SK-N-SH treated with all-trans-retinoic acid at 6 μM for 48 hours (cell line): ENCODE measurements around the gene PLXNA4.

ENCODE experiments used
- ATAC-seq: fragments of 200-7000 bp; cut with Tn5 transposase; 3 replicates; pipeline ENCODE4 v1.9.1; 2020; ENCODE audit warnings: mild to moderate bottlenecking, moderate library complexity
- BACH2 ChIP-seq: fragments of 250-450 bp; sonication (Bioruptor Pico); IDR thresholded peaks from 2 replicates; pipeline ENCODE4 v1.9.0; 2021; ENCODE audit warnings: mild to moderate bottlenecking, borderline replicate concordance
- CREB5 ChIP-seq: fragments of 250-450 bp; sonication (Bioruptor Pico); IDR thresholded peaks from 2 replicates; pipeline ENCODE4 v1.5.1; 2020; ENCODE audit warnings: low read depth, mild to moderate bottlenecking, moderate library complexity
- CSDC2 ChIP-seq: fragments of 250-450 bp; sonication (Bioruptor Pico); IDR thresholded peaks from 2 replicates; pipeline ENCODE4 v1.5.0; 2020; ENCODE audit warnings: mild to moderate bottlenecking, moderate library complexity
- CSRNP3 ChIP-seq: fragments of 250-450 bp; sonication (Bioruptor Pico); IDR thresholded peaks from 2 replicates; pipeline ENCODE4 v1.5.1; 2021; ENCODE audit warnings: mild to moderate bottlenecking, moderate library complexity
- ESRRG ChIP-seq: fragments of 250-450 bp; sonication (Bioruptor Pico); IDR thresholded peaks from 2 replicates; pipeline ENCODE4 v1.6.1; 2021; ENCODE audit warnings: mild to moderate bottlenecking
- GLIS3 ChIP-seq: fragments of 250-450 bp; sonication (Bioruptor Pico); IDR thresholded peaks from 2 replicates; pipeline ENCODE4 v1.5.0; 2020; ENCODE audit warnings: mild to moderate bottlenecking, moderate library complexity
- ISL1 ChIP-seq: fragments of 250-450 bp; sonication (Bioruptor Pico); IDR thresholded peaks from 2 replicates; pipeline ENCODE4 v2.1.2; 2022; ENCODE audit warnings: mild to moderate bottlenecking, moderate library complexity
- PATZ1 ChIP-seq: fragments of 250-450 bp; sonication (Bioruptor Pico); IDR thresholded peaks from 2 replicates; pipeline ENCODE4 v1.8.0; 2020; ENCODE audit warnings: mild to moderate bottlenecking, moderate library complexity, borderline replicate concordance
- PPARA ChIP-seq: fragments of 250-450 bp; sonication (Bioruptor Pico); IDR thresholded peaks from 2 replicates; pipeline ENCODE4 v1.5.0; 2020; ENCODE audit warnings: mild to moderate bottlenecking, borderline replicate concordance
- RARB ChIP-seq: fragments of 250-450 bp; sonication (Bioruptor Pico); IDR thresholded peaks from 2 replicates; pipeline ENCODE4 v1.8.0; 2021; ENCODE audit warnings: mild to moderate bottlenecking, moderate library complexity
- SNAI2 ChIP-seq: fragments of 250-450 bp; sonication (Bioruptor Pico); IDR thresholded peaks from 2 replicates; pipeline ENCODE4 v1.5.0; 2020; ENCODE audit warnings: mild to moderate bottlenecking, moderate library complexity
- TCF4 ChIP-seq: fragments of 250-450 bp; sonication (Bioruptor Pico); IDR thresholded peaks from 2 replicates; pipeline ENCODE4 v1.8.0; 2021; ENCODE audit warnings: mild to moderate bottlenecking, moderate library complexity, borderline replicate concordance
- TOX ChIP-seq: fragments of 250-450 bp; sonication (Bioruptor Pico); IDR thresholded peaks from 2 replicates; pipeline ENCODE4 v1.8.0; 2021; ENCODE audit warnings: mild to moderate bottlenecking, moderate library complexity, borderline replicate concordance
- TSHZ2 ChIP-seq: fragments of 250-450 bp; sonication (Bioruptor Pico); IDR thresholded peaks from 2 replicates; pipeline ENCODE4 v1.5.0; 2020; ENCODE audit warnings: mild to moderate bottlenecking, moderate library complexity
- ZC3H10 ChIP-seq: fragments of 250-450 bp; sonication (Bioruptor Pico); IDR thresholded peaks from 2 replicates; pipeline ENCODE4 v1.5.1; 2021; ENCODE audit warnings: mild to moderate bottlenecking, moderate library complexity
- ZFP3 ChIP-seq: fragments of 250-450 bp; sonication (Bioruptor Pico); IDR thresholded peaks from 2 replicates; pipeline ENCODE4 v1.5.0; 2020; ENCODE audit warnings: mild to moderate bottlenecking, moderate library complexity
- ZFP30 ChIP-seq: fragments of 450-650 bp; formaldehyde crosslinking; IDR thresholded peaks from 2 replicates; pipeline ENCODE4 v1.5.0; 2022; ENCODE audit warnings: mild to moderate bottlenecking, moderate library complexity
- ZNF565 ChIP-seq: fragments of 450-650 bp; formaldehyde crosslinking; conservative IDR thresholded peaks from 2 replicates; pipeline ENCODE4 v1.5.0; 2020; ENCODE audit warnings: low read depth, mild to moderate bottlenecking, moderate library complexity
- ZNF70 ChIP-seq: fragments of 450-650 bp; formaldehyde crosslinking; IDR thresholded peaks from 2 replicates; pipeline ENCODE4 v1.5.0; 2020; ENCODE audit warnings: mild to moderate bottlenecking, moderate library complexity
- ZNF8 ChIP-seq: fragments of 450-650 bp; formaldehyde crosslinking; IDR thresholded peaks from 2 replicates; pipeline ENCODE4 v1.5.0; 2020; ENCODE audit warnings: mild to moderate bottlenecking, moderate library complexity
- TF ChIP-seq, protein P1 (sequence below): fragments of 250-450 bp; sonication (Bioruptor Pico); IDR thresholded peaks from 2 replicates; pipeline ENCODE4 v1.8.0; 2021; ENCODE audit warnings: low read depth, mild to moderate bottlenecking, moderate library complexity, borderline replicate concordance

Gene PLXNA4

DNA sequence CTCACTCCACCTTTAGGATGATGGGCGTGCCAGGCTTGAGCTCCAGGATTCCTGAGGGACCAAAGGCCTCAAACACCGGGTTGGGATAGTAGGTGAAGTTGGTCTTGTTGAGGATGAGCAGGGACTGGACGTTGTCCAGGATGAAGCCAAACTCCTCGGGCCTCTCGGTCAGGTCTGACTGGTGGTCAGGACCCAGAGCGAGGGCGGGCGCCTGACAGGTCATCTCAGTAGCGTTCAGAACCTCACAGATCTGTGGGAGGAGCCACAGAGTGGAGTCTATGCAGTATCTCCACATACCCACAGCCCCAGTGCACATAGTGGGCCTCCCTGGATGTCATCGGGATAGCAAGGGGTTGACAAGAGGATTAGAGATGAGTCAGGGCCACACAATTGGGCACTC lies 394.9 kb downstream of the PLXNA4 start:
- TF ChIP-seq TOX (CRISPR knock-in tag) = no peak
- no peak for TF ChIP-seq BACH2 (CRISPR knock-in tag)
- TF ChIP-seq RARB (CRISPR knock-in tag) = no peak
- no peak for TF ChIP-seq CSRNP3 (CRISPR knock-in tag)
- TF ChIP-seq PPARA (CRISPR knock-in tag) = no peak
- no peak for TF ChIP-seq GLIS3
- TF ChIP-seq TSHZ2 (CRISPR knock-in tag) = no peak
- TF ChIP-seq ZNF565 = no peak
- no peak for TF ChIP-seq ISL1 (CRISPR knock-in tag)
- TF ChIP-seq CSDC2 (CRISPR knock-in tag) = no peak
- TF ChIP-seq ESRRG (CRISPR knock-in tag) = no peak
- TF ChIP-seq TCF4 (CRISPR knock-in tag) = no peak
- TF ChIP-seq ZNF70 (CRISPR knock-in tag) = no peak
- no peak for TF ChIP-seq ZFP3 (CRISPR knock-in tag)
- no peak for TF ChIP-seq ZNF8
- TF ChIP-seq CREB5 = no peak
- no peak for TF ChIP-seq ZC3H10 (CRISPR knock-in tag)
- no peak for TF ChIP-seq SNAI2 (CRISPR knock-in tag)
- TF ChIP-seq, protein P1, sequence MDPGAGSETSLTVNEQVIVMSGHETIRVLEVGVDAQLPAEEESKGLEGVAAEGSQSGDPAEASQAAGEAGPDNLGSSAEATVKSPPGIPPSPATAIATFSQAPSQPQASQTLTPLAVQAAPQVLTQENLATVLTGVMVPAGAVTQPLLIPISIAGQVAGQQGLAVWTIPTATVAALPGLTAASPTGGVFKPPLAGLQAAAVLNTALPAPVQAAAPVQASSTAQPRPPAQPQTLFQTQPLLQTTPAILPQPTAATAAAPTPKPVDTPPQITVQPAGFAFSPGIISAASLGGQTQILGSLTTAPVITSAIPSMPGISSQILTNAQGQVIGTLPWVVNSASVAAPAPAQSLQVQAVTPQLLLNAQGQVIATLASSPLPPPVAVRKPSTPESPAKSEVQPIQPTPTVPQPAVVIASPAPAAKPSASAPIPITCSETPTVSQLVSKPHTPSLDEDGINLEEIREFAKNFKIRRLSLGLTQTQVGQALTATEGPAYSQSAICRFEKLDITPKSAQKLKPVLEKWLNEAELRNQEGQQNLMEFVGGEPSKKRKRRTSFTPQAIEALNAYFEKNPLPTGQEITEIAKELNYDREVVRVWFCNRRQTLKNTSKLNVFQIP = no peak
- TF ChIP-seq PATZ1 (CRISPR knock-in tag) = no peak
- ATAC-seq = no peak

GRCh38 chr7:132180481-132180880 lies 395.8 kb downstream of the PLXNA4 start:
- no peak for TF ChIP-seq ISL1 (CRISPR knock-in tag)
- TF ChIP-seq BACH2 (CRISPR knock-in tag) = no peak
- TF ChIP-seq ZC3H10 (CRISPR knock-in tag) = no peak
- no peak for TF ChIP-seq ZFP30
- TF ChIP-seq TSHZ2 (CRISPR knock-in tag) = no peak
- TF ChIP-seq PATZ1 (CRISPR knock-in tag) = no peak
- TF ChIP-seq ESRRG (CRISPR knock-in tag) = no peak
- no peak for TF ChIP-seq PPARA (CRISPR knock-in tag)
- TF ChIP-seq SNAI2 (CRISPR knock-in tag) = no peak
- no peak for TF ChIP-seq GLIS3
- no peak for TF ChIP-seq CSDC2 (CRISPR knock-in tag)
- no peak for TF ChIP-seq ZFP3 (CRISPR knock-in tag)
- TF ChIP-seq, protein P1 = no peak
- ATAC-seq = no peak
